ENCODE measurements around the gene CPSF7.
"Not testable (repeated sequence)": the region's sequence is repeated elsewhere in the genome, so short reads cannot be mapped to it uniquely, and the experiment has no call there.

Gene CPSF7

GRCh38 chr11:61445516-61445915 lies 15.7 kb upstream of the CPSF7 start:
- no peak overlapping the region for H3K27ac ChIP-seq
- no peak for DNase-seq (ENCODE audit: low read depth, low spot score)

DNA sequence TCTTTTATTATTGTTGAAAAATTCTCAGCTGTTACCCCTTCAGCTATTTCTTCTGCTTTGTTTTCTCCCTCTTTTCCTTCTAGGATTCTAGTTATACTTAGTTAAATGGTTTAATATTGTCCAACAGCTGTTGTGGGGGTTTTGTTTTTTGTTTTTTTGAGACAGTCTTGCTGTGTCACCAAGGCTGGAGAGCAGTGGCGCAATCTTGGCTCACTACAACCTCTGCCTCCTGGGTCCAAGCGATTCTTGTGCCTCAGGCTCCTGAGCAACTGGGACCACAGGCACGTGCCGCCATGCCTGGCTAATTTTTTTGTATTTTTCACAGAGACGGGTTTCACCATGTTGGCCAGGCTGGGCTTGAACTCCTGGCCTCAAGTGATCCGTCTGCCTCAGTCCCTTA lies 12.8 kb upstream of the CPSF7 start:
- no peak overlapping the region for H3K27ac ChIP-seq
- DNase-seq (ENCODE audit: low read depth, low spot score): no peak

DNA sequence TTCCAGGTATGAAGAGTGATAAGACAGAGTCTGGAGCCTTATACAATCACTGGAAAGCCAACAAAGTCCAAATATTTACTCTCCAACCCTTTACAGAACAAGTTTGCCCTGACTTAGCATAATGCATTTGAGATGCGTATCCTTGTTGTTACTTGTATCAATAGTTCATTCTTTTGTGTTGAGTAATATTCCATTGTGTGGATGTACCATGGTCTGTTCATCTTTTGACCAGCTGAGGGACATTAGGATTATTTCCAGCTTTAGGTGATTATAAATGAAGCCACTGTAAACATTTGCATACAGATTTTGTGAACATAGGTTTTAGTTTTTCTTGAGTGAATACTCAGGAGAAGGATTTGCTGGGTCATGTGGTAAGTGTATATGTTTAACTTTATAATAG lies 9.8 kb upstream of the CPSF7 start:
- no peak overlapping the region for H3K27ac ChIP-seq
- no peak for DNase-seq (ENCODE audit: low read depth, low spot score)

DNA sequence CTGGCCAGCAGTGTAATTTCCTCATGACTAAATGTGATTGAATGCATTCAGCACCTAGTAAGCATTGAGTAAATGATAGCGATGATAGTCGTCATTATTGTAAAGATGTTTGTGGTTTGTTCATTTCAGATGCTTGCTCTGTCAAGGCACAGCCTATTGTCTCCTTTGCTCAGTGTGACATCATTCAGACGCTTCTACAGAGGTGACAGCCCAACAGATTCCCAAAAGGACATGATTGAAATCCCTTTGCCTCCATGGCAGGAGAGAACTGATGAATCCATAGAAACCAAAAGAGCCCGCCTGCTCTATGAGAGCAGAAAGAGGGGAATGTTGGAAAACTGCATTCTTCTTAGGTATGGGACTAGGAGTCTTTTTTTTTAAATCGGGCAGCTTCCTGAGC lies 7.7 kb upstream of the CPSF7 start:
- no peak overlapping the region for H3K27ac ChIP-seq
- no peak for DNase-seq (ENCODE audit: low read depth, low spot score)

DNA sequence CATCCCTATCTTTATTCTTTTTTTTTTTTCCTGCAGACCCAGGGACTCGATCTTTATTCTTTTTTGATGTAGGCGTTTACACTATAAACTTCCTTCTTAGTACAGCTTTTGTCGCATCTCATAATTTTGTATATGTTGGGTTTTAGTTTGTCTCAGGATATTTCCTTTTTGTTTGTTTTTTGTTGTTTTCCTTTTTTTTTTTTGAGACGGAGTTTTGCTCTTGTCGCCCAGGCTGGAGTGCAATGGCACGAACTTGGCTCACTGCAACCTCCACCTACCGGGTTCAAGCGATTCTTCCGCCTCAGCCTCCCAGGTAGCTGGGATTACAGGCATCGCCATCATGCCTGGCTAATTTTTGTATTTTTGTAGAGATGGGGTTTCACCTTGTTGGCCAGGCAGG lies 1.1 kb upstream of the CPSF7 start:
- peak overlapping the region; percentile 84 for H3K27ac ChIP-seq

GRCh38 chr11:61429346-61429690 lies 457 bp downstream of the CPSF7 start:
- no peak for DNase-seq (ENCODE audit: low read depth, low spot score)
- H3K27ac ChIP-seq: peak overlapping the region; percentile 84

More for the DNA sequence above, 1.1 kb upstream of the CPSF7 start:
- not testable (repeated sequence) for DNase-seq (ENCODE audit: low read depth, low spot score)

DNA sequence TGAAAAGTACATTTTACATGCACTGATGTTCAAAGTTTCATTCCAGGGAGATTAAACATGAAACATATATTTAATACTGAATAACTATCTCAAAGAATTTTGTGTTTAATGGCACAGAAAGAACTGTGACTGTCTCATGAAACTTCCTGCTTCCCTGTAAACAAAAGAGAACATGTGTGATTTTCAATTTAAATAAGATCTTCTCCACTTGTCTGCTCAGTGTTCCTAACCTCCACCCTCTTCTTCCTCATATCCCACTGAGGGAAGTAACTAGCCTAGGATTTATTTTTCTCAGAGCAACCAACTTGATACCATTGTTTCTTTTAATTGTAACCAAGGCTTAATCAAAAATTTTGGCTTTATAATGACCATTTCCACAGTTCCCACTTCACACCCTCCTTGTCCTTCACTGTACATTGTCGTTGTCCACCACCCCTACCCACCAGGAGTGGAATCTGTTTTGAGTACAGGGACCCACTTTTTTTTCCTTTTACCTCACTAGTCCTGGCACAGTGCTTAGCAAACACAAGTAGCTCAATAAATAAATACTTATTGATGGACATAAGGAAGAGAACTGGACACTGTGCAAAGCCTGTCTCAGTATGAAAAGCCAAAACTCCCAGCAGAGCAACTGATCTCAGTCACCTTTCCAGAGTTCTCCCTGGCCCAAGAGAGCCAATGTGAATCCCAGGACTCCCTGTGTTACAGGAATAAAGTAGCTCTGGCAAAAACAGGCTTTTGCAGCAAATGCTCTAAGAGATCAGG lies 4.2 kb downstream of the CPSF7 start:
- no peak overlapping the region for H3K27ac ChIP-seq
- DNase-seq (ENCODE audit: low read depth, low spot score): no peak

DNA sequence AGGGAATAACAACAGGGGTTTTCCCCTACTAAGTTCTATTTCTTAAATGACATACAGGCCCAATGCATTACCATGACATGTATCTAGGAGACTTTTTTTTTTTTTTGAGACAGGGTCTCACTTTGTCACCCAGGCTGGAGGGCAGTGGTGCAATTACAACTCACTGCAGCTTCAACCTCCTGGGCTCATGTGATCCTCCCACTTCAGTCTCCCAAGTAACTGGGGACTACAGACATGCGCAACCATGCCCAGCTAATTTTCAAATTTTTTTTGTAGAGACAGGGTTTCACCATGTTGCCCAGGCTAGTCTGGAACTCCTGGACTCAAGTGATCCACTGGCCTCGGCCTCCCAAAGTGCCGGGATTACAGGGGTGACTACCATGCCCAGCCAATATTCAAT lies 7.5 kb downstream of the CPSF7 start:
- H3K27ac ChIP-seq: no peak overlapping the region
- no peak for DNase-seq (ENCODE audit: low read depth, low spot score)

- peak overlapping the region; percentile 52 for H3K27ac ChIP-seq
- DNase-seq (ENCODE audit: low read depth, low spot score): peak; percentile 48
Measured at GRCh38 chr11:61418136-61418535, 11.6 kb downstream of the CPSF7 start.

- H3K27ac ChIP-seq: peak overlapping the region; percentile 52
- DNase-seq (ENCODE audit: low read depth, low spot score): no peak
Measured at GRCh38 chr11:61417670-61418069, 12.1 kb downstream of the CPSF7 start.

DNA sequence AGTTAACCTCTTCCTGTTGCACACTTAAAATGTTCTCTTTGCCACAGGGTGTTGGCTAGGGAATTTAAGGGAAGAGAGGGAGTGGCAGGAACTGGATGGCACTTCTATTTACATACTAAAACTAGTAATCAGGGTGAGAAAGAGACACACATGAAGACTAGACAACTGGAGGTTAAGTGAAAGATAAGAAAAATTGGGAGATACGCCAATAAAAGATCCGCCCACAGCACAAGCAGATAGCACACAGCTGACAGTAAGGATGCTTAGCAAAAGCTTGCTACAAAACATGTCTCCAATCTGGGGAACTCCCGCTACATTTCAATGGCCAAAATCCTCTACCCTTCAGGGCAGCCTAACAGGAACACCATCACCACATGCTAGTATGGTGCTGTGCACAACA lies 12.8 kb downstream of the CPSF7 start:
- H3K27ac ChIP-seq: peak overlapping the region; percentile 52
- no peak for DNase-seq (ENCODE audit: low read depth, low spot score)

DNA sequence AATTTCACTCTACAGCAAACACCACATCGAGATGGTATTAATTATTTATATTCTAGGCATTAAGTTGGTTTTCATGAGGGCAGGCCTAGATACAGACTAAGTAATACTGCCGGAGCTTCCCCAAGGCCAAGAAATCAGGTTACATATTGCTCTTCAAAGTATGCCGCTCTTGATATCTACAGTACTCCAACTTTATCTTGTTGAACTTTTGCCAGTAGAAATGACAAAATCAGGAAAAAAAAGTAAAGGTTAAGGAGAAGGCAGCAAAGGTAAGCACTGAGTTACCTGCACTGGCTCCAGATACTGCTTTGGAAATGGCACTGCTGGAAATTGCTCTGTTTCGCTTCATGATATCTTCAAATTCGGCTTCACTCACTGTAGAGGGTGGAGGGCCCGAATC lies 14.4 kb downstream of the CPSF7 start:
- no peak overlapping the region for H3K27ac ChIP-seq
- no peak for DNase-seq (ENCODE audit: low read depth, low spot score)

DNA sequence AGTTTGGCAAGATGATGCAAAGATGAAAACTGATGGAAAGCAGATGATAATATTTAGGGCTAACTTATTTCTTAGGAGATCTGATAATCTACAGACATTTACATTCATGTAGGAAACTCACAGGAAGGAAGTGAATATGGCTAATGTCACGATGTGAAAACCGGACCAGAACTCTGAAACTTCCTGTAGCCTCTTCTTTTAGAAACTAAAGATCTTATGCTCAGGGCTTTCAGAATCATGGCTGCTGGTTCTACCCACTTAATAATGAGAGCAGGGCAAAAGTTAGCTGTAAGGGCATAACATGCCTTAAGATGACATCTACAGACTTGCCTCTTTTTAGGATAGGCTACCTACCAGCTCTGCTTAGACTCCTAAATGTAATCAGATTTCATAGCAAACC lies 15.2 kb downstream of the CPSF7 start:
- DNase-seq (ENCODE audit: low read depth, low spot score): no peak
- no peak overlapping the region for H3K27ac ChIP-seq

- H3K27ac ChIP-seq: no peak overlapping the region
Measured at GRCh38 chr11:61413496-61413895, 16.3 kb downstream of the CPSF7 start.

DNA sequence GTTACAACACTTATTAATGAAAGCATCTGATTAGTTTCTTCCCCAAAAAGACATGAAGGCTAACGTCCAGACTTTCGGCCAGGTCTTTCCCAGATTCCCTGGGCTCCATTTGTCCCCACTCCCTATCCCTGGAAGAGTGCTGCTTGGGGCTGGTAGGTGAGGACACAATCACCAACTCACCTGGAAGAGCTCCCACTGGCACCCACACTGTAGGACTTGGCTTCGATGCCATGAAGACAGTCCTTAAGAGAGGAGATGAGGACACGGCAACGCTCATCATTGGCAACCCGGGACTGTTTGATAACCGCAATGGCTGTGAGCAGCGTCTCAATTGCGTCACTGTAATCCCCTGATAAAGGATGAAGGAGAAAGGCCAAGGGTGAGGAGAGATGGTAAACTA lies 18.2 kb downstream of the CPSF7 start:
- H3K27ac ChIP-seq: no peak overlapping the region
- DNase-seq (ENCODE audit: low read depth, low spot score): no peak

More at GRCh38 chr11:61413496-61413895, 16.3 kb downstream of the CPSF7 start:
- DNase-seq (ENCODE audit: low read depth, low spot score): no peak

GRCh38 chr11:61406991-61407728 lies 22.6 kb downstream of the CPSF7 start:
- no peak overlapping the region for H3K27ac ChIP-seq
- DNase-seq (ENCODE audit: low read depth, low spot score): no peak

DNA sequence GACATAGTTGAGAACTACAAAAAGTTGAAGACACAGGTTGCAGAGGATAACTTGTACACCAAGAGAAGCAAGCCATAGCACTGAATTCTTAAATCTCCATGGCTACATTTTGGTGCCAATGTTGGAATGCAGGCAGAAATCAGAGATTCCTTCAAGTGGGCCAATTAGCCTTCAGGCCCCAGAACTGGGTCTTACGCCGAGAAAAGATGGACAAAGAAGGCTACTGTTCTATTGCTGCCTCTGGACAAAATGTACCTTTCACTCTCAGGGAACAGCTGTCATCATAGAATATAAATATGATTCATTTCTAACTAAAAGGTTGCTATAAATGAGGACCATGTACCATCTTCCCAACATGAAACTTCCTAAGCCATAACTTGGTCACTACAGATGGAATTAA lies 23.7 kb downstream of the CPSF7 start:
- no peak for DNase-seq (ENCODE audit: low read depth, low spot score)
- no peak overlapping the region for H3K27ac ChIP-seq

DNA sequence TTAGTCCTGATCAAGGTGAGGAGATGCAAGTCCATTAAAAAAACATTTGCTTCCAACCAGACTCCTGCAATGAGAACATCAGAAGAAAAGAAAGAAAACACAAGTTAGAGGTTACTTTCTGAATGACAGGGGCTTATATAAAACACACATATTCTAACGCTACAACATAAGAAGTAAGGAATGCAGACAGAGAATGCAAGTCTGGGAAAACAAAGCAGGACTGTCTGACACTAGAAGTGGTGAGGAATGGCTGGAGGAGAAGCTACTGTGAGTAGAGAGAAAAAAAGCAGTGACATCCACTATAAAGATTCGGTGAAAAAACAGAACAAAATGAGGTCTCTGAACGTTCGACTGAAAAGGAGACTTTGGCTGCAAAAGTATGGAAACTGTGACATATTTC lies 25.1 kb downstream of the CPSF7 start:
- no peak for DNase-seq (ENCODE audit: low read depth, low spot score)
- H3K27ac ChIP-seq: no peak overlapping the region

- DNase-seq (ENCODE audit: low read depth, low spot score): no peak
- no peak overlapping the region for H3K27ac ChIP-seq
Measured at GRCh38 chr11:61404103-61404502, 25.7 kb downstream of the CPSF7 start.

- no peak overlapping the region for H3K27ac ChIP-seq
- no peak for DNase-seq (ENCODE audit: low read depth, low spot score)
Measured at GRCh38 chr11:61403658-61404057, 26.1 kb downstream of the CPSF7 start.

DNA sequence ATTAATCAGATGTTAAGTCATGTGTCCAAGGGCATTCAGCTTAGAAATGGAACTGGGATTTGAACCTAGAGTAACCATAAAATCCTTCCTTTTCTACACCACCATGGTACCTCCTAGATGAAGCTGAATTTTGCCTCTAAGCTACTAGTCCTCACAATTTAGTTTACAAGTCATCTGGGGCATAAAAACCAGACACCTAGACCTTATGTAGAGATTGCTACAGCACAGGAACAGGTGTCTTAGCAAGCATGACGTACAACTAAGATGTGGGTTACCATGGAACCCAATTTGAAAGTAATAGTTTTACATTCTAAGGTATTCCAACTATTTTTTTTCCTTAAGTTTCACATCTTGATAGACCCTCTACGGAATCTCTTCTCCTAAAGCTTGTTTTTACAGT lies 28.2 kb downstream of the CPSF7 start:
- no peak overlapping the region for H3K27ac ChIP-seq
- no peak for DNase-seq (ENCODE audit: low read depth, low spot score)

DNA sequence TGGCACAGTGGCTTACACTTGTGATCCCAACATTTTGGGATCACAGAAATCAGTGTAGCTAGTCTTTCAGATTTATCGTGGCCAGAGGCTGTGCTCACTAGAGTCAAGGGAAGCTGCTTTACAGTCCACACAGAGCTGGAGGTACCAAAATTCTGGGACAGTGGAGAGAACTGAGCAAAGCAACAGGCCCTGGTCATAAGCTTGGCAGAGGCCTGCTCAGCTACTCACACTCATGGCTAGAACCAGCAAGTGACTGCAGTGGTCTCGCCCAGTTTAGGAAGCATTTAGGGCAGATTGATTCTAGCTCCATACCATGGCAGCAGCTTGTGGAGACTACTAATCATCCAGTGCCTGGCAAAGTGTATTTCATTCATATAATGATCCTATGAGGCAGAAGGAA lies 28.6 kb downstream of the CPSF7 start:
- DNase-seq (ENCODE audit: low read depth, low spot score): no peak
- no peak overlapping the region for H3K27ac ChIP-seq

All from epithelial cell of prostate (primary cell).